Neural cell (in vitro differentiated cells): ENCODE measurements around the gene FARP1. TPM values are rescaled to one million over a fixed set of nuclear protein-coding genes. Genes with fewer than 3 reads are reported as not detected.

Source experiments
- H2AFZ ChIP-seq: fragments of 200-600, 300-800 bp; sonication (generic), shearing (Covaris generic); 2 replicates; pipeline ENCODE4 v1.6.0; 2014; ENCODE audit warnings: low read depth, mild to moderate bottlenecking, antibody characterized with exemption, low read length, moderate library complexity
- H3F3A ChIP-seq: fragments of 200-600 bp; shearing (Covaris generic); 2 replicates; pipeline ENCODE4 v1.6.1; 2016; ENCODE audit warnings: mild to moderate bottlenecking, moderate library complexity, mixed read lengths, antibody characterized with exemption, low read length; ENCODE audit not compliant: insufficient read depth, poor library complexity, severe bottlenecking
- H3K27ac ChIP-seq: fragments of 200-600, 300-800 bp; sonication (generic), shearing (Covaris generic); 2 replicates; pipeline ENCODE4 v1.5.1; 2014; ENCODE audit warnings: mild to moderate bottlenecking, low read length, moderate library complexity
- H3K27me3 ChIP-seq: fragments of 300-800, 200-600 bp; sonication (generic), shearing (Covaris generic); 2 replicates; pipeline ENCODE4 v1.6.0; 2014; ENCODE audit warnings: mild to moderate bottlenecking, low read depth, low read length, moderate library complexity; ENCODE audit not compliant: insufficient read depth
- H3K36me3 ChIP-seq: fragments of 300-800, 200-600 bp; sonication (generic), shearing (Covaris generic); 2 replicates; pipeline ENCODE4 v1.5.1; 2014; ENCODE audit warnings: mild to moderate bottlenecking, antibody characterized with exemption, low read length, moderate library complexity; ENCODE audit not compliant: insufficient read depth
- H3K4me2 ChIP-seq: fragments of 300-800, 200-600 bp; sonication (generic), shearing (Covaris generic); 2 replicates; pipeline ENCODE4 v1.6.0; 2014; ENCODE audit warnings: mild to moderate bottlenecking, low read length
- H3K4me3 ChIP-seq: fragments of 300-800, 200-600 bp; sonication (generic), shearing (Covaris generic); 2 replicates; pipeline ENCODE4 v1.5.1; 2014; ENCODE audit warnings: mild to moderate bottlenecking, low read length, moderate library complexity
- H3K79me2 ChIP-seq: fragments of 200-600 bp; shearing (Covaris generic); replicated peaks from 2 replicates; pipeline ENCODE4 v1.6.0; 2014; ENCODE audit warnings: mild to moderate bottlenecking, low read length, moderate library complexity; ENCODE audit not compliant: insufficient read depth
- H3K9ac ChIP-seq: fragments of 300-800, 200-600 bp; sonication (generic), shearing (Covaris generic); 2 replicates; pipeline ENCODE4 v1.6.1; 2016; ENCODE audit warnings: mild to moderate bottlenecking, low read length, mixed read lengths
- H3K9me2 ChIP-seq: fragments of 200-600 bp; shearing (Covaris generic); 2 replicates; pipeline ENCODE4 v1.6.1; 2016; ENCODE audit warnings: mild to moderate bottlenecking, low read length, mixed read lengths; ENCODE audit not compliant: insufficient read depth
- H3K9me3 ChIP-seq: fragments of 200-600, 300-800 bp; sonication (generic), shearing (Covaris generic); 2 replicates; pipeline ENCODE4 v1.6.1; 2016; ENCODE audit warnings: mild to moderate bottlenecking, mixed run types, low read length, moderate library complexity, mixed read lengths
- H4K20me1 ChIP-seq: fragments of 200-600 bp; shearing (Covaris generic); 2 replicates; pipeline ENCODE4 v1.6.1; 2016; ENCODE audit warnings: mild to moderate bottlenecking, mixed run types; ENCODE audit not compliant: insufficient read depth
- CTCF ChIP-seq: fragments of 450-650 bp; IDR thresholded peaks from 2 replicates; pipeline ENCODE4 v1.5.1; 2014; ENCODE audit warnings: antibody characterized with exemption, mild to moderate bottlenecking, moderate library complexity; ENCODE audit not compliant: poor library complexity, severe bottlenecking
- EP300 ChIP-seq: fragments of 450-650 bp; conservative IDR thresholded peaks from 2 replicates; pipeline ENCODE4 v1.6.1; 2014; ENCODE audit warnings: antibody characterized with exemption, mild to moderate bottlenecking, moderate library complexity; ENCODE audit not compliant: poor library complexity, severe bottlenecking
- EZH2 ChIP-seq: fragments of 200-600, 300-800 bp; shearing (Covaris generic), sonication (generic); IDR thresholded peaks from 2 replicates; pipeline ENCODE4 v1.6.1; 2014; ENCODE audit warnings: antibody characterized with exemption, low read length, borderline replicate concordance, mild to moderate bottlenecking; ENCODE audit not compliant: insufficient read depth, poor library complexity, severe bottlenecking
- MXI1 ChIP-seq: fragments of 450-650 bp; conservative IDR thresholded peaks from 2 replicates; pipeline ENCODE4 v1.6.1; 2014; ENCODE audit warnings: antibody characterized with exemption, mild to moderate bottlenecking; ENCODE audit not compliant: poor library complexity, severe bottlenecking
- POLR2AphosphoS5 ChIP-seq: IDR thresholded peaks from 2 replicates; pipeline ENCODE4 v1.6.1; 2012
- RAD21 ChIP-seq: fragments of 450-650 bp; conservative IDR thresholded peaks from 2 replicates; pipeline ENCODE4 v1.6.1; 2014; ENCODE audit warnings: antibody characterized with exemption, mild to moderate bottlenecking, moderate library complexity
- SMC3 ChIP-seq: fragments of 450-650 bp; conservative IDR thresholded peaks from 2 replicates; pipeline ENCODE4 v1.6.1; 2014; ENCODE audit warnings: antibody characterized with exemption, mild to moderate bottlenecking, moderate library complexity; ENCODE audit not compliant: poor library complexity
- TAF1 ChIP-seq: IDR thresholded peaks from 2 replicates; pipeline ENCODE4 v1.6.1; 2012; ENCODE audit warnings: low read depth
- polyA plus RNA-seq: library from polyadenylated mRNA; depleted of rRNA; stranded (reverse); fragments of >200 nt; gene quantifications from 2 replicates; pipeline ENCODE4 v1.2.3, GENCODE V29; 2014
- TF ChIP-seq, protein P1 (sequence below): IDR thresholded peaks from 2 replicates; pipeline ENCODE4 v1.6.1; 2012; ENCODE audit warnings: borderline replicate concordance

The FARP1 gene
- polyA plus RNA-seq, 1 donor from 2014 or later: 19.7 TPM

GRCh38 chr13:98224557-98224956, 81.7 kb downstream of the FARP1 start:
- no peaks in the 10 kb centered on the region for H4K20me1 ChIP-seq
- H3K4me3 ChIP-seq: no peak overlapping the region
- H3K27me3 ChIP-seq: no peaks in the 10 kb centered on the region
- no peaks in the 10 kb centered on the region for H3K36me3 ChIP-seq
- no peak overlapping the region for H3K27ac ChIP-seq
- no peaks in the 10 kb centered on the region for H3K9me3 ChIP-seq
- peaks cover 12% of the 10 kb centered on the region for H3K79me2 ChIP-seq
- no peak overlapping the region for H3K4me2 ChIP-seq
- no peak overlapping the region for H3K9ac ChIP-seq
- no peak overlapping the region for H2AFZ ChIP-seq
- no peaks in the 10 kb centered on the region for H3K9me2 ChIP-seq
- TF ChIP-seq MXI1 (no peak), CTCF (no peak), TAF1 (no peak), RAD21 (no peak), POLR2AphosphoS5 (no peak), SMC3 (no peak), EZH2 (no peak), EP300 (no peak)
- TF ChIP-seq, protein P1, sequence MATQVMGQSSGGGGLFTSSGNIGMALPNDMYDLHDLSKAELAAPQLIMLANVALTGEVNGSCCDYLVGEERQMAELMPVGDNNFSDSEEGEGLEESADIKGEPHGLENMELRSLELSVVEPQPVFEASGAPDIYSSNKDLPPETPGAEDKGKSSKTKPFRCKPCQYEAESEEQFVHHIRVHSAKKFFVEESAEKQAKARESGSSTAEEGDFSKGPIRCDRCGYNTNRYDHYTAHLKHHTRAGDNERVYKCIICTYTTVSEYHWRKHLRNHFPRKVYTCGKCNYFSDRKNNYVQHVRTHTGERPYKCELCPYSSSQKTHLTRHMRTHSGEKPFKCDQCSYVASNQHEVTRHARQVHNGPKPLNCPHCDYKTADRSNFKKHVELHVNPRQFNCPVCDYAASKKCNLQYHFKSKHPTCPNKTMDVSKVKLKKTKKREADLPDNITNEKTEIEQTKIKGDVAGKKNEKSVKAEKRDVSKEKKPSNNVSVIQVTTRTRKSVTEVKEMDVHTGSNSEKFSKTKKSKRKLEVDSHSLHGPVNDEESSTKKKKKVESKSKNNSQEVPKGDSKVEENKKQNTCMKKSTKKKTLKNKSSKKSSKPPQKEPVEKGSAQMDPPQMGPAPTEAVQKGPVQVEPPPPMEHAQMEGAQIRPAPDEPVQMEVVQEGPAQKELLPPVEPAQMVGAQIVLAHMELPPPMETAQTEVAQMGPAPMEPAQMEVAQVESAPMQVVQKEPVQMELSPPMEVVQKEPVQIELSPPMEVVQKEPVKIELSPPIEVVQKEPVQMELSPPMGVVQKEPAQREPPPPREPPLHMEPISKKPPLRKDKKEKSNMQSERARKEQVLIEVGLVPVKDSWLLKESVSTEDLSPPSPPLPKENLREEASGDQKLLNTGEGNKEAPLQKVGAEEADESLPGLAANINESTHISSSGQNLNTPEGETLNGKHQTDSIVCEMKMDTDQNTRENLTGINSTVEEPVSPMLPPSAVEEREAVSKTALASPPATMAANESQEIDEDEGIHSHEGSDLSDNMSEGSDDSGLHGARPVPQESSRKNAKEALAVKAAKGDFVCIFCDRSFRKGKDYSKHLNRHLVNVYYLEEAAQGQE: no peak
- no peaks in the 10 kb centered on the region for H3F3A ChIP-seq

GRCh38 chr13:98225036-98225940, 82.4 kb downstream of the FARP1 start:
- Histone ChIP-seq H3K9me2 (no peaks in the 10 kb centered on the region), H2AFZ (no peak overlapping the region), H3K27ac (no peak overlapping the region), H4K20me1 (no peaks in the 10 kb centered on the region), H3K27me3 (no peaks in the 10 kb centered on the region), H3K36me3 (no peaks in the 10 kb centered on the region), H3K4me3 (no peak overlapping the region), H3K4me2 (no peak overlapping the region), H3F3A (no peaks in the 10 kb centered on the region), H3K79me2 (peaks cover 12% of the 10 kb centered on the region), H3K9ac (no peak overlapping the region), H3K9me3 (peaks cover under 1% of the 10 kb centered on the region)
- TF ChIP-seq MXI1: no peak
- no peak for TF ChIP-seq SMC3
- no peak for TF ChIP-seq POLR2AphosphoS5
- TF ChIP-seq TAF1: no peak
- no peak for TF ChIP-seq CTCF
- no peak for TF ChIP-seq EP300
- no peak for TF ChIP-seq EZH2
- no peak for TF ChIP-seq RAD21
- TF ChIP-seq, protein P1: no peak
